Daoy (cell line): Measurements from ENCODE around the gene ARL17B. TPM values are rescaled to one million over a fixed set of nuclear protein-coding genes. Genes with fewer than 3 reads are reported as not detected.
"Not testable (repeated sequence)": the region's sequence is repeated elsewhere in the genome, so short reads cannot be mapped to it uniquely, and the experiment has no call there.

Source experiments
- DNase-seq: peaks from one replicate; pipeline ENCODE4 v3.0.0-alpha.2; 2015; ENCODE audit warnings: low read depth
- total RNA-seq: library from RNA; depleted of rRNA; stranded (reverse); fragments of >200 nt; shearing (Covaris generic); gene quantifications from 2 replicates; pipeline ENCODE4 v1.2.3, GENCODE V29; 2014; rRNA removed

Gene ARL17B
- total RNA-seq, 1 experiment from 2014 or later = 24.5 TPM

DNA sequence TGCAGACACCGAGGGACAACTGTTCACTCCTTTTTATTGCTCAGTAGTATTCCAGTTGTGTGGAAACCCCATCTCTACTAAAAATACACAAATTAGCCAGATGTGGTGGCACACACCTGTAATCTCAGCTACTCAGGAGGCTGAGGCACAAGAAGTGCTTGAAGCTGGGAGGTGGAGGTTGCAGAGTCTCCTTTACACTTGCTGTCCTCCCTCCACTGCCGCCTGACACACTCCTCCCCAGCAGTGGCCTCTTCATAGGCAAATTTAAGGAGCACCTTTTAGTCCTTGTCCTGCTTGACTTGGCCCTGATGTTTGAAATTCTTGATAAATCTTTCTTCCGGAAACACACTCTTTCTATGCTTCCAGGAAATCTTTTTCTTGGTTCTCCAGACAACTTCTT is 112.4 kb downstream of the ARL17B start:
- DNase-seq = not testable (repeated sequence)

DNA sequence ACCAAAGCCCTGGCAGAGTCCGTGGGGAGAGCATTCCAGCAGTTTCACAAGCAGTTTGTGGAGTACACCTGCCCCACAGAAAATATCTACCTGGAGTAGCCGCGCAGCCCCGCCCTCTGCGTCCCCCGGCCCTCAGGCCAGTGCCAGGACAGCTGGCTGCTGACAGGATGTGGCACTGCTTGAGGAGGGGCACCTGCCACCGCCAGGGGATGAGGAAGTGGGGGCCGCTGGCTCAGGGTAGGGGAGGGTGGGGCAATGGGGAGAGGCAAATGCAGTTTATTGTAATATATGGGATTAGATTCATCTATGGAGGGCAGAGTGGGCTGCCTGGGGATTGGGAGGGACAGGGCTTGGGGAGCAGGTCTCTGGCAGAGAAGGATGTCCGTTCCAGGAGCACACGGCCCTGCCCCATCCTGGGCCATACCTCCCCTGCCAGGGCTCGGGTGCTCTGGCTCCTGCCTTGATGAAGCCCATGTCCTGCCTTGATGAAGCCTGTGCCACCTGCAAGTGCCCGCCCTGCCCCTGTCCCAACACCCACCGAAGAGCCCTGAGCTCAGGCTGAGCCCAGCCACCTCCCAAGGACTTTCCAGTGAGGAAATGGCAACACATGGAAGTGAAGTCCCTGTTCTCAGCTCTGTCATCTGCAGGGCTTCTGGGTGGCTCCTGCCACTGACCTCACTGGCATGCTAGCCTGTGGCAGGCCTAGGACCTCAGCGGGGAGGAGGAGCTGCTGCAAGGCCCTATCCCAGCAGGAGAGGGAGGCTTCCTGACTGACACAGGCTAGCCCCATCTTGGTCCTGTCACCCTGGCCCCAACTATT is 116.4 kb downstream of the ARL17B start:
- peak; percentile 37 for DNase-seq

- not testable (repeated sequence) for DNase-seq
Observed at GRCh38 chr17:46244339-46244913, 117.1 kb downstream of the ARL17B start.

DNA sequence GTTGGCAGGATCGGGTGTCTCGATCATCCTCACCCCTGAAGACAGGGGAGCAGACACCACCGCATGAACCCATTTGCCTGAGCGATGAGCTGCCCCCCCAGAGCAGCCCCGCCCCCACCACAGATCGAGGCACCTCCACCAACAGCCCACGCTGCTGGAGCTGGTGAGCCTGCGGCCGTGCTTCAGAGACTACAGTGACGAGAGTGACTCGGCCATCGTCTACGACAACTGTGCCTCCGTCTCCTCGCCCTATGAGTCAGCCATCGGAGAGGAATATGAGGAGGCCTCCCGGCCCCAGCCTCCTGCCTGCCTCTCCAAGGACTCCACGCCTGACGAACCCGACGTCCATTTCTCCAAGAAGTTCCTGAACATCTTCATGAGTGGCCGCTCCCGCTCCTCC is 117.6 kb downstream of the ARL17B start:
- DNase-seq = not testable (repeated sequence)

DNA sequence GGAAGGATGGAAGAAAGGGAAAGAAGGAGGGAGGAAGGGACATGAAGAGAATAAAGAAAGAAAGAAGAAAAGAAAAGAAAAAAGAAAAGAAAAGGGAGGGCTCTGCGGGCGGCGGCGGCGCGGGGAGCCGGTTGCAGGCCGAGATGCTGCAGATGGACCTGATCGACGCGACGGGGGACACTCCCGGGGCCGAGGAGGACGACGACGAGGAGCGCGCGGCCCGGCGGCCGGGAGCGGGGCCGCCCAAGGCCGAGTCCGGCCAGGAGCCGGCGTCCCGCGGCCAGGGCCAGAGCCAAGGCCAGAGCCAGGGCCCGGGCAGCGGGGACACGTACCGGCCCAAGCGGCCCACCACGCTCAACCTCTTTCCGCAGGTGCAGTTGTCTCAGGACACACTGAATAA is 118.1 kb downstream of the ARL17B start:
- not testable (repeated sequence) for DNase-seq

- not testable (repeated sequence) for DNase-seq
Observed at GRCh38 chr17:46231359-46231758, 130.2 kb downstream of the ARL17B start.

DNA sequence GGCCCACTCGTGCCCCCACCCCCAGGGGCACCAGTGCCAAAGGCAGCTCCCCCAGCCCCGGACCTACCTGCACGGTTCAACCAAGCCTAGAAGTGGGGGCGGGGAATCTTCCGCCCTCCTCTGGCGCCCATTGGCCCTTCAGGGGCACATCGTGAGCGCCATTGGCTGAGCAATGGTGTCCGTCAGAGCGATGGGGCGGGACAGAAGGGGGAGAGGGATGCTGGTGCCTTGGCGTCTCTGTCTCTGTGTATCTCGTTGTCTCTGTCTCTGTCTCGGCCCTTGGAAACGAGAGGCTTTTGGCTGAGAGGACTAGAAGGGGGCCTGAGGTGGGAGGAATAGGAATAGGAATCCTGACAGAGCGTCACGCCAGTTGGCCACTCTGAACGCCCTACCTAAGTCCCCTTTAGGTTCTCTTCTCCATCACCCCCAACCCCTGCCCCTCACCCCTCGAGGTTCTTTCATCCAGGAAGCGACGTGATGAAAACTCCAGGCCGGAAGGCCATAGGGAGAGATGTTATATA is 136.2 kb downstream of the ARL17B start:
- DNase-seq = peak; percentile 93

DNA sequence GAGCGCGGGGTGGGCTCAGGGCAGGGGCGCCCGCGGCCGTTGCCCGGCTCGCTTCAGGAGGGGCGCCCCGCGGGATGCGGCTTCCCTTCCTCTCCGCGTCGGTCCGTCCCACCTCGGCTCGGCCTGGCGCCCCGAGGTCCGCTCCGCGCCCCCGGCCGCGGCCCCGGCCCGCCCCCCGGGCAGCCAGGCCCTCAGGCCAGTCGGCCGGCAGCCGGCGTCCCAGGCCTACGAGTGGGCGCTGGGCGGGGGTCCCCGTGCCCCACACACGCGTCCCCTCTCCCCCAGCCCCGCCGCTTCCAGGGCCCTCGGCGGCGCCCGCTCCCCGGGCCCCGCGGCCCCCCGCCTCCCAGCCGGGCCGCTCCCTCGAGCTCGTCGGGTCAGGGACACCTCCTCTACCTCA is 136.7 kb downstream of the ARL17B start:
- peak; percentile 4 for DNase-seq

Other genes starting within 250 kb of the ARL17B start
- gene KANSL1, start 168.3 kb downstream of the ARL17B start, total RNA-seq = 26.8 and 27.1 TPM in 2 replicates
- 0.11 and 0.86 TPM in 2 replicates for gene LRRC37A, start 66.6 kb downstream of the ARL17B start, total RNA-seq
- gene LRRC37A2, start 150.7 kb upstream of the ARL17B start, total RNA-seq = 0.77 and 1.7 TPM in 2 replicates
- 4.3 and 6.3 TPM in 2 replicates for gene ARL17A, start 217.9 kb upstream of the ARL17B start, total RNA-seq
- 44.1 and 49.7 TPM in 2 replicates for gene NSF, start 228.9 kb upstream of the ARL17B start, total RNA-seq